ENCODE results near the gene NDUFB5. TPM values are rescaled to one million over a fixed set of nuclear protein-coding genes. Genes with fewer than 3 reads are reported as not detected.

NDUFB5 gene
- total and polyA plus RNA-seq, 2 donors, result 70.4 to 190 TPM

DNA sequence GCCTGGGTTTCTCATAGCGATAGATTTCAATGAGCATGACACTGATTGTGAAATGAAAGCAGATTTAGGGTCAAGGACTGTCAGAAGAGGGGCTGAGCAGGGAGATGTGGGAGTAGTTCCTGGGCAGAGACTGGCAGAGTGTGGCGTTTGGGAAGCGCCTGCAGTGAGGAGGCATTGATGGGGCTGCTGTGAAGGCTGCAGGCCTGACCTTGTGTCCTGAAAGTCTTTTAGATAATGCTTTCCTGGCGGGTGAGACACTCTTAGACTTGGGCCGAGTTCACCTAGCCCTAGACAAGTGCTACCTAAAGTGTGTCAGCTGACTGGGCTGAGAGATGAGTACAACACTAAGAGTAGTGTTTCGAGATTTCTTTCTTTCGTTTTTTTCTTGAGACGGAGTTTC lies 68.9 kb downstream of the NDUFB5 start:
- H3K4me1 ChIP-seq (ENCODE audit: insufficient read depth), result no peaks in the 10 kb centered on the region
- H3K27ac ChIP-seq (ENCODE audit: low read depth), result no peak overlapping the region
- DNase-seq (ENCODE audit: extremely low spot score), result no peak
- no peaks in the 10 kb centered on the region for H3K36me3 ChIP-seq (ENCODE audit: insufficient read depth)
- no peak overlapping the region for H3K4me3 ChIP-seq (ENCODE audit: low read depth, low read length)
- WGBS, result 95% methylated on average over 8 of the region's 8 CpGs

DNA sequence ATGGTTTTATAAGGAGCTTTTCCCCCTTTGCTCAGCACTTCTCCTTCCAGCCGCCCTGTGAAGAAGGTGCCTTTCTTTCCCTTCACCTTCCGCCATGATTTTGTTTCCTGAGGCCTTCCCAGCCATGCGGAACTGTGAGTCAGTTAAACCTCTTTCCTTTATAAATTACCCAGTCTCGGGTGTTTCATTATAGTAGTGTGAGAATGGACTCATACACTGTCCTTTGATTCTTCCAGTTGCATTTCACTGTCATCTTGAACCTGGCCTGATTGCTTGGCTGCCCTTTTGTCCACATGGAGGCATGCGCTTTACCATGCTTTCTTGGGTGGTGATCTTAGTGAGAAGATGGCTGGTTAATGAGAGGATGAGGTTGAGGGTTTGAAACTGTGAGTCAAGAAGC lies 71.5 kb downstream of the NDUFB5 start:
- no peak for DNase-seq (ENCODE audit: extremely low spot score)
- WGBS, result 96% methylated on average over 5 of the region's 5 CpGs
- Histone ChIP-seq H3K4me3 (ENCODE audit: low read depth, low read length) (no peak overlapping the region), H3K27ac (ENCODE audit: low read depth) (no peak overlapping the region), H3K4me1 (ENCODE audit: insufficient read depth) (no peaks in the 10 kb centered on the region), H3K36me3 (ENCODE audit: insufficient read depth) (no peaks in the 10 kb centered on the region)

Small RNA genes lying within 50 kb of the gene (small RNA-seq; reads per million reads assigned to genes)
- not detected for gene AC090425.1
- gene RF01210, result not detected

Other genes starting within 250 kb of the NDUFB5 start
- 124 TPM for gene GNB4, start 153.3 kb upstream of the NDUFB5 start, total RNA-seq
- 15.1 TPM for gene GNB4, start 153.3 kb upstream of the NDUFB5 start, polyA plus RNA-seq
- 54.9 TPM for gene ACTL6A, start 41.9 kb upstream of the NDUFB5 start, total RNA-seq
- 38.9 TPM for gene ACTL6A, start 41.9 kb upstream of the NDUFB5 start, polyA plus RNA-seq
- 34.3 TPM for gene MRPL47, start 156 bp upstream of the NDUFB5 start, total RNA-seq
- gene MRPL47, start 156 bp upstream of the NDUFB5 start, polyA plus RNA-seq, result 30.6 TPM
- gene USP13, start 48.2 kb downstream of the NDUFB5 start, total RNA-seq, result 12.1 TPM
- 6.4 TPM for gene USP13, start 48.2 kb downstream of the NDUFB5 start, polyA plus RNA-seq